GM12878 (cell line): ENCODE measurements around the gene ASIC4. TPM values are rescaled to one million over a fixed set of nuclear protein-coding genes. Genes with fewer than 3 reads are reported as not detected.

Source experiments
- ATAC-seq: fragments of 200-7000 bp; cut with Tn5 transposase; 3 replicates; pipeline ENCODE4 v1.9.1; 2020; ENCODE audit warnings: mild to moderate bottlenecking, moderate library complexity
- BruUV-seq: library from RNA; stranded (reverse); fragments of 400-500 nt; replicated peaks from 2 replicates; lab custom pipeline; 2021; lab: Mats Ljungman, UMichigan
- CTCF ChIA-PET: fragments of 300-600 bp; sonication (Branson Sonifier 250); formaldehyde crosslinking; extraction: SDS; loops from one replicate; lab custom pipeline; 2021; ENCODE audit warnings: inconsistent platforms; lab: Yijun Ruan, JAX
- POLR2A ChIA-PET: fragments of 350-600 bp; formaldehyde crosslinking; extraction: SDS; loops from one replicate; lab custom pipeline; 2021; ENCODE audit warnings: inconsistent platforms; lab: Charles Lee
- RAD21 ChIA-PET: fragments of 300-600 bp; sonication (Branson Sonifier 250); formaldehyde crosslinking; loops from one replicate; lab custom pipeline; 2023; ENCODE audit warnings: antibody characterized with exemption; ENCODE audit not compliant: unreplicated experiment; lab: Charles Lee
- SMC1A ChIA-PET: fragments of 300-600 bp; sonication (Branson Sonifier 250); formaldehyde crosslinking; loops from one replicate; lab custom pipeline; 2023; ENCODE audit not compliant: unreplicated experiment, uncharacterized antibody; lab: Charles Lee
- DNase-seq: peaks from one replicate; pipeline ENCODE4 v3.0.0-alpha.2; 2011; ENCODE audit warnings: low read depth, low spot score
- FAIRE-seq: peaks from 3 replicates; lab custom pipeline; 2011; peaks lifted over from hg19 to GRCh38; lab: Jason Lieb, UNC
- H2AFZ ChIP-seq: 2 replicates; pipeline ENCODE4 v1.6.0; 2011; ENCODE audit warnings: low read depth, low read length, control low read depth; ENCODE audit not compliant: control insufficient read depth
- H3K27ac ChIP-seq: 2 replicates; pipeline ENCODE4 v1.5.1; 2011; ENCODE audit warnings: control low read depth; ENCODE audit not compliant: control insufficient read depth, insufficient read depth
- H3K27me3 ChIP-seq, 2 experiments: replicated peaks in 1 of 2; 2 replicates each; pipeline versions ENCODE4 v1.6.0 to v1.6.1; 2011; ENCODE audit warnings: low read length in 1 of 2; ENCODE audit not compliant: control insufficient read depth in 2 of 2, insufficient read depth in 2 of 2
- H3K36me3 ChIP-seq, 2 experiments: 2 replicates each; pipeline ENCODE4 v1.5.1; 2011; ENCODE audit warnings: low read length in 1 of 2; ENCODE audit not compliant: control insufficient read depth in 2 of 2, insufficient read depth in 2 of 2
- H3K4me1 ChIP-seq: 2 replicates; pipeline ENCODE4 v1.6.1; 2011; ENCODE audit warnings: mild to moderate bottlenecking, low read length, moderate library complexity, mixed read lengths; ENCODE audit not compliant: control insufficient read depth, insufficient read depth
- H3K4me2 ChIP-seq: 2 replicates; pipeline ENCODE4 v1.6.0; 2011; ENCODE audit warnings: control low read depth; ENCODE audit not compliant: control insufficient read depth, insufficient read depth
- H3K4me3 ChIP-seq: fragments of 200-600 bp; sonication (generic); 2 replicates; pipeline ENCODE4 v1.5.1; 2016
- H3K79me2 ChIP-seq: 2 replicates; pipeline ENCODE4 v1.6.0; 2011; ENCODE audit warnings: low read length; ENCODE audit not compliant: control insufficient read depth, insufficient read depth
- H3K9ac ChIP-seq: 2 replicates; pipeline ENCODE4 v1.8.0; 2011; ENCODE audit warnings: low read length, control low read depth, mixed read lengths; ENCODE audit not compliant: control insufficient read depth, insufficient read depth
- H3K9me3 ChIP-seq: replicated peaks from 3 replicates; pipeline ENCODE4 v1.5.1; 2011; ENCODE audit warnings: mild to moderate bottlenecking, low read length; ENCODE audit not compliant: control insufficient read depth, insufficient read depth
- H4K20me1 ChIP-seq: 2 replicates; pipeline ENCODE4 v1.6.0; 2011; ENCODE audit not compliant: control insufficient read depth, insufficient read depth
- CBFB ChIP-seq: IDR thresholded peaks from 2 replicates; pipeline ENCODE4 v1.6.1; 2016; ENCODE audit warnings: antibody characterized with exemption, low read depth
- CEBPZ ChIP-seq: fragments of 150-350 bp; IDR thresholded peaks from 2 replicates; pipeline ENCODE4 v1.6.1; 2016; ENCODE audit warnings: low read depth, low read length
- EED ChIP-seq: sonication (generic); IDR thresholded peaks from 2 replicates; pipeline ENCODE4 v1.6.1; 2016; ENCODE audit warnings: antibody characterized with exemption, low read depth
- ETV6 ChIP-seq, 2 experiments: fragments of 450-650 bp in 1 of 2; IDR thresholded peaks in 1 of 2; conservative IDR thresholded peaks in 1 of 2; 2 replicates each; pipeline ENCODE4 v1.6.1; 2014; ENCODE audit warnings: antibody characterized with exemption in 1 of 2, borderline replicate concordance in 1 of 2, low read depth in 1 of 2, mild to moderate bottlenecking in 1 of 2, moderate library complexity in 1 of 2
- HDAC6 ChIP-seq: fragments of 200-600 bp; sonication (generic); IDR thresholded peaks from one replicate; pipeline ENCODE4 v1.8.0; 2017; ENCODE audit warnings: antibody characterized with exemption; ENCODE audit not compliant: unreplicated experiment
- IRF3 ChIP-seq: fragments of 450-650 bp; IDR thresholded peaks from 2 replicates; pipeline ENCODE4 v1.6.1; 2014; ENCODE audit warnings: mild to moderate bottlenecking
- MYB ChIP-seq: fragments of 150-350 bp; IDR thresholded peaks from 2 replicates; pipeline ENCODE4 v1.6.1; 2014; ENCODE audit warnings: mild to moderate bottlenecking, low read depth, low read length, borderline replicate concordance
- SUPT20H ChIP-seq: IDR thresholded peaks from 2 replicates; pipeline ENCODE4 v1.6.1; 2011; ENCODE audit warnings: low read depth, mild to moderate bottlenecking, low read length, moderate library complexity, borderline replicate concordance; ENCODE audit not compliant: control insufficient read depth
- TCF7 ChIP-seq: IDR thresholded peaks from 2 replicates; pipeline ENCODE4 v1.6.1; 2014; ENCODE audit warnings: antibody characterized with exemption, borderline replicate concordance
- WRNIP1 ChIP-seq: IDR thresholded peaks from 2 replicates; pipeline ENCODE4 v1.6.1; 2011; ENCODE audit warnings: low read depth, low read length, improper control_type of control experiment, borderline replicate concordance
- ZZZ3 ChIP-seq: IDR thresholded peaks from 2 replicates; pipeline ENCODE4 v1.6.1; 2011; ENCODE audit warnings: low read depth; ENCODE audit not compliant: control insufficient read depth, insufficient read length
- WGBS: methylation state at CpG from one replicate; pipeline ENCODE4 v1.1.6; 2016; ENCODE audit warnings: low lambda C conversion rate; ENCODE audit not compliant: insufficient replicate concordance, insufficient coverage; ENCODE audit errors: missing lambda C conversion rate; 5-methylcytosine and 5-hydroxymethylcytosine counted together
- in situ Hi-C: fragments of 300-500 bp; cut with MboI; formaldehyde crosslinking; loops from 9 replicates; pipeline ENCODE4 v1.14.3; 2018; ENCODE audit warnings: mixed read lengths
- intact Hi-C: fragments of 100-400 bp; cut with micrococcal nuclease; formaldehyde crosslinking; loops from one replicate; pipeline ENCODE4 v1.14.2; 2022; ENCODE audit not compliant: unreplicated experiment
- polyA plus RNA-seq, 11 experiments: library from polyadenylated mRNA; depleted of rRNA in 4 of 11; unstranded in 6 of 11; stranded (reverse) in 5 of 11; fragments of >200 nt; fragmentation: Nextera tagmentation in 4 of 11; fragmentation: Illumina TruSeq in 1 of 11; extraction: Ambion mirVana in 4 of 11; extraction: Trizol in 1 of 11; gene quantifications; 1 replicate in 1 of 11; 2 replicates in 10 of 11; pipeline versions ENCODE4 v1.2.1 to v1.2.3, GENCODE V29; 2011 to 2016; ENCODE audit warnings: inconsistent platforms in 2 of 11, missing spikeins in 2 of 11, low read depth in 1 of 11
- total RNA-seq, 4 experiments: library from RNA; depleted of rRNA in 3 of 4; stranded (reverse); fragments of >200 nt in 3 of 4; fragmentation: Illumina TruSeq in 1 of 4; extraction: Trizol in 1 of 4; gene quantifications; 2 replicates each; pipeline versions ENCODE4 v1.2.1 to v1.2.3, GENCODE V29; 2013 to 2021

ASIC4 gene
- total and polyA plus RNA-seq, 10 of the 15 experiments (the other 5 are each of a cell fraction or from before 2014, with no cell fraction given): 0.01 TPM; not detected in 9

- ChIA-PET POLR2A (interaction anchor here (1.3 kb wide), 1 partner anchor 9 kb away, joined by 3 read pairs; a partner anchor contains a TSS), CTCF (interaction anchor here (0.7 to 1.5 kb wide), 4 partner anchors 9 to 84 kb away, joined by 3 to 5 read pairs (median 4); a partner anchor contains a TSS), RAD21 (no interaction called here), SMC1A (no interaction called here)
- no peak for DNase-seq
- no peaks in the 10 kb centered on the region for H4K20me1 ChIP-seq
- H3K27me3 ChIP-seq: peaks cover 9 to 17% of the 10 kb centered on the region in 2 experiments
- no peak for FAIRE-seq
- WGBS: 21% methylated on average over 8 of the region's 8 CpGs
- no peak overlapping the region for H3K27ac ChIP-seq
- H3K4me1 ChIP-seq: no peaks in the 10 kb centered on the region
- no TSS peak for BruUV-seq
- no peak overlapping the region for H2AFZ ChIP-seq
- TF ChIP-seq IRF3 (no peak), WRNIP1 (no peak), ZZZ3 (no peak), HDAC6 (no peak), EED (no peak), CEBPZ (no peak), CBFB (no peak), TCF7 (no peak), MYB (no peak), SUPT20H (no peak), ETV6 (conservative IDR thresholded peaks at IDR 0.05 in 1 of 2, IDR thresholded peaks at IDR 0.05 in 1 of 2; ENCODE audit: borderline replicate concordance in 1 of 2, low read depth in 1 of 2) (no peak)
- ATAC-seq: no peak
- H3K36me3 ChIP-seq: no peaks in the 10 kb centered on the region
- H3K4me2 ChIP-seq: no peak overlapping the region
- H3K4me3 ChIP-seq: no peak overlapping the region
- intact Hi-C loops (no loop called here), in situ Hi-C loops (no loop called here)
- H3K9me3 ChIP-seq: no peaks in the 10 kb centered on the region
- no peaks in the 10 kb centered on the region for H3K79me2 ChIP-seq
- H3K9ac ChIP-seq: no peak overlapping the region
Measured at GRCh38 chr2:219486380-219486959, 27.8 kb upstream of the ASIC4 start.
